CD4-positive, alpha-beta T cell (primary cell): Measurements from ENCODE around the gene MEGF10. TPM values are rescaled to one million over a fixed set of nuclear protein-coding genes. Genes with fewer than 3 reads are reported as not detected.

Experiments
- ATAC-seq: fragments of 200-7000 bp; cut with Tn5 transposase; one replicate; pipeline ENCODE4 v1.10.0; 2022; ENCODE audit warnings: mild to moderate bottlenecking; ENCODE audit not compliant: poor library complexity
- CTCF ChIA-PET: fragments of 350-600 bp; sonication (Branson Sonifier 250); formaldehyde crosslinking; loops from one replicate; lab custom pipeline; 2021; ENCODE audit warnings: antibody characterized with exemption, inconsistent platforms; lab: Charles Lee
- POLR2A ChIA-PET: fragments of 350-600 bp; sonication (Branson Sonifier 250); formaldehyde crosslinking; loops from one replicate; lab custom pipeline; 2021; ENCODE audit warnings: antibody characterized with exemption, inconsistent platforms; lab: Charles Lee
- DNase-seq, 14 experiments: peaks; one replicate each; pipeline ENCODE4 v3.0.0-alpha.2; 2013 to 2020; ENCODE audit warnings: mixed read lengths in 2 of 14
- H3K27ac ChIP-seq, 2 donors: one replicate each; pipeline versions ENCODE4 v1.5.1 to v1.7.0; 2013; ENCODE audit warnings: low read length in 2 of 2, low read depth in 1 of 2, mild to moderate bottlenecking in 1 of 2
- H3K27me3 ChIP-seq, 2 experiments: 1 replicate in 1 of 2; 2 replicates in 1 of 2; pipeline versions ENCODE4 v1.6.1 to v1.7.0; 2013; ENCODE audit warnings: low read length in 2 of 2, control low read depth in 1 of 2, mild to moderate bottlenecking in 1 of 2, moderate library complexity in 1 of 2; ENCODE audit not compliant: insufficient read depth in 2 of 2, control insufficient read depth in 1 of 2
- H3K36me3 ChIP-seq: one replicate; pipeline ENCODE4 v1.6.1; 2013; ENCODE audit warnings: low read length, control low read depth; ENCODE audit not compliant: insufficient read depth
- H3K4me1 ChIP-seq: one replicate; pipeline ENCODE4 v1.6.1; 2013; ENCODE audit warnings: low read length, control low read depth; ENCODE audit not compliant: insufficient read depth
- H3K4me3 ChIP-seq: one replicate; pipeline ENCODE4 v1.5.1; 2013; ENCODE audit warnings: mild to moderate bottlenecking, low read length, moderate library complexity
- H3K9me3 ChIP-seq, 2 experiments: 1 replicate in 1 of 2; 2 replicates in 1 of 2; pipeline versions ENCODE4 v1.6.1 to v1.7.0; 2013; ENCODE audit warnings: low read length in 2 of 2, mild to moderate bottlenecking in 2 of 2, control low read depth in 1 of 2, moderate library complexity in 1 of 2; ENCODE audit not compliant: control insufficient read depth in 1 of 2, insufficient read depth in 1 of 2
- H3K27ac Mint-ChIP-seq: one replicate; pipeline ENCODE4 v1.8.0; 2020; ENCODE audit warnings: mixed read lengths
- H3K27me3 Mint-ChIP-seq: one replicate; pipeline ENCODE4 v1.8.0; 2021; ENCODE audit warnings: mixed read lengths
- H3K36me3 Mint-ChIP-seq: one replicate; pipeline ENCODE4 v1.8.0; 2021; ENCODE audit warnings: low read depth, mixed read lengths
- H3K4me1 Mint-ChIP-seq: one replicate; pipeline ENCODE4 v1.8.0; 2021; ENCODE audit warnings: low read depth, mixed read lengths
- H3K4me3 Mint-ChIP-seq: one replicate; pipeline ENCODE4 v1.8.0; 2020; ENCODE audit warnings: mild to moderate bottlenecking, mixed read lengths
- H3K9me3 Mint-ChIP-seq: one replicate; pipeline ENCODE4 v1.8.0; 2020; ENCODE audit warnings: mixed read lengths
- intact Hi-C, 2 experiments: fragments of 100-400 bp; cut with DNase I in 1 of 2; cut with micrococcal nuclease in 1 of 2; formaldehyde crosslinking; loops; one replicate each; pipeline versions ENCODE4 v1.15.1 to v1.9.0; 2023 to 2025; cut with DNase I, micrococcal nuclease
- total RNA-seq, 174 experiments: library from RNA in 2 of 174; stranded (reverse) in 2 of 174; gene quantifications; one replicate each; pipeline ENCODE4 v1.2.3 and lab custom pipeline; 2021 to 2026
- TF ChIP-seq, protein P1 (sequence below): fragments of 200-600 bp; IDR thresholded peaks from one replicate; pipeline ENCODE4 v1.8.0; 2022; ENCODE audit warnings: antibody characterized with exemption, mild to moderate bottlenecking

MEGF10 gene
- total RNA-seq, 2 experiments from 2014 or later: not detected

DNA sequence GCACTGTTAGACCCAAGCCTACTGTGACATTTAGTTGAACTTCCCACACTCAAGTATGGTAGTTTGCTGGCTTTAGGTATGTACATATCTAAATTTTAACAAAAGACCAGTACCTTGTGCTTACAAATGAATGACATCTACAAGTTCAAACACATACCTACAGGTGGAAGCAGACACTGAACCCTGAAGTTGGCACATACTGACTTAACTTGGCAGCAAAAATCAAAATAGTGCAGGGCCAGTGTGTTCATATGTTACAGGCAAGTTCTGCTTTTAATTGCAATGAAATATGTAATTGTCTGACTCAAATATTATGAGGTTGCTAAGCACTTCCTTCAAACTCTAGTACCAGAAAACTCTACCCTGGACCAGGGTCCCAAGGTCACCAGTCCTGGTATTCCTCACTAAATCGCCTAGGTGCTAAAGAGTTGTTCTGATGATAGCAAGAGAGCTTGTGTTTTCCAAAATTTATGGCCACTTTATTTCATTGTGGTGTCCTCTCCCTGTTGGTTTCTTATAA, 77.4 kb downstream of the MEGF10 start:
- Histone ChIP-seq H3K27ac (no peak overlapping the region), H3K36me3 (no peaks in the 10 kb centered on the region), H3K9me3 (no peaks in the 10 kb centered on the region), H3K4me3 (no peak overlapping the region), H3K4me1 (no peaks in the 10 kb centered on the region), H3K27me3 (peaks cover 0 to 20% of the 10 kb centered on the region in 2 experiments)
- TF ChIP-seq, protein P1, sequence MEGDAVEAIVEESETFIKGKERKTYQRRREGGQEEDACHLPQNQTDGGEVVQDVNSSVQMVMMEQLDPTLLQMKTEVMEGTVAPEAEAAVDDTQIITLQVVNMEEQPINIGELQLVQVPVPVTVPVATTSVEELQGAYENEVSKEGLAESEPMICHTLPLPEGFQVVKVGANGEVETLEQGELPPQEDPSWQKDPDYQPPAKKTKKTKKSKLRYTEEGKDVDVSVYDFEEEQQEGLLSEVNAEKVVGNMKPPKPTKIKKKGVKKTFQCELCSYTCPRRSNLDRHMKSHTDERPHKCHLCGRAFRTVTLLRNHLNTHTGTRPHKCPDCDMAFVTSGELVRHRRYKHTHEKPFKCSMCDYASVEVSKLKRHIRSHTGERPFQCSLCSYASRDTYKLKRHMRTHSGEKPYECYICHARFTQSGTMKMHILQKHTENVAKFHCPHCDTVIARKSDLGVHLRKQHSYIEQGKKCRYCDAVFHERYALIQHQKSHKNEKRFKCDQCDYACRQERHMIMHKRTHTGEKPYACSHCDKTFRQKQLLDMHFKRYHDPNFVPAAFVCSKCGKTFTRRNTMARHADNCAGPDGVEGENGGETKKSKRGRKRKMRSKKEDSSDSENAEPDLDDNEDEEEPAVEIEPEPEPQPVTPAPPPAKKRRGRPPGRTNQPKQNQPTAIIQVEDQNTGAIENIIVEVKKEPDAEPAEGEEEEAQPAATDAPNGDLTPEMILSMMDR: no peak
- Mint-ChIP-seq H3K27me3 (peaks cover 35% of the 10 kb centered on the region), H3K4me3 (no peak overlapping the region), H3K4me1 (no peaks in the 10 kb centered on the region), H3K9me3 (no peaks in the 10 kb centered on the region), H3K27ac (no peak overlapping the region), H3K36me3 (no peaks in the 10 kb centered on the region)
- ATAC-seq (no peak), DNase-seq (no peak)
- intact Hi-C loops: no loop called here
- POLR2A ChIA-PET: no interaction called here
- CTCF ChIA-PET: no interaction called here

DNA sequence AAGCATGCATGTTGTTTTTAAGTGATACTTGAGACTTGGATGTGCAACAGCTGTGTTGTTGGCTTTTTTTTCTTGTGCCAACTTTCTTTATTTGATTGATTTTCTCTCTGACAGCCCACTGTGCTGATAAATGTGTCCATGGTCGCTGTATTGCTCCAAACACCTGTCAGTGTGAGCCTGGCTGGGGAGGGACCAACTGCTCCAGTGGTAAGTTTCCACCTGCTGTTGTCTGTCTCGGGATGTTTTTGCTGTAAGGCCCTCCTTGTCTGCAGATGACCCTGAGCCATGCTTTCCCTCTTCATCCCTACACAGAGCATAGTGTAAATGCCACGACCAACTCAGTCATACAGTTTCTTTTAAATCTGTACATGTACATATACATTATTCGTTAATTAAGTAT, 79.2 kb downstream of the MEGF10 start:
- Mint-ChIP-seq H3K4me3 (no peak overlapping the region), H3K36me3 (no peaks in the 10 kb centered on the region), H3K27ac (no peak overlapping the region), H3K4me1 (no peaks in the 10 kb centered on the region), H3K9me3 (peaks cover 2% of the 10 kb centered on the region), H3K27me3 (peaks cover 28% of the 10 kb centered on the region)
- intact Hi-C loops: no loop called here
- no peaks in the 10 kb centered on the region for H3K9me3 ChIP-seq
- CTCF ChIA-PET: no interaction called here
- POLR2A ChIA-PET: no interaction called here
- H3K27me3 ChIP-seq: peaks cover 0 to 9% of the 10 kb centered on the region in 2 experiments
- H3K36me3 ChIP-seq: no peaks in the 10 kb centered on the region
- DNase-seq (no peak), ATAC-seq (no peak)
- H3K4me3 ChIP-seq: no peak overlapping the region
- TF ChIP-seq, protein P1: no peak
- H3K4me1 ChIP-seq: no peaks in the 10 kb centered on the region
- H3K27ac ChIP-seq: no peak overlapping the region

DNA sequence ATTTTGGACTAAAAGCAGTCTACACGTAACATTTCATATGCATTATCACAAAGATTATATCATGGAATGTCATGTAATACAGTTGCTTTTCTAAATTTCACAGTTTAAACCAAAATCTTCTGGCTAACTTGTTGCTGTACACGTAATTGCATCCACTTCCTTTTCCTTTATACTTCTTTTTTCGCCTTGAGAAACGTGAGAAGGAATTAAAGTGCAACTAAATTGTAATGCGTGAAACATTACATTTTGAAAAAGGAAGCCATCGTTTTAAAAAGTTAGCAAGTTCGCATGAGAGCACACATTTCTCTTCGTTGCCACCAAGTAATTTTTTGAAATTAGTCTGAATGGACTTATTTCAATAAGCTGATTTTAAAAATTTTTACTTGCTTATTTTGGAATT, 80.0 kb downstream of the MEGF10 start:
- H3K4me1 ChIP-seq: no peaks in the 10 kb centered on the region
- peaks cover 0 to 8% of the 10 kb centered on the region in 2 experiments for H3K27me3 ChIP-seq
- intact Hi-C loops: no loop called here
- no peak overlapping the region for H3K4me3 Mint-ChIP-seq
- no peaks in the 10 kb centered on the region for H3K9me3 ChIP-seq
- ATAC-seq (no peak), DNase-seq (no peak)
- POLR2A ChIA-PET: no interaction called here
- no peak overlapping the region for H3K27ac ChIP-seq
- H3K27ac Mint-ChIP-seq: no peak overlapping the region
- CTCF ChIA-PET: no interaction called here
- peaks cover 3% of the 10 kb centered on the region for H3K9me3 Mint-ChIP-seq
- H3K4me1 Mint-ChIP-seq: no peaks in the 10 kb centered on the region
- H3K4me3 ChIP-seq: no peak overlapping the region
- no peaks in the 10 kb centered on the region for H3K36me3 Mint-ChIP-seq
- no peaks in the 10 kb centered on the region for H3K36me3 ChIP-seq
- peaks cover 27% of the 10 kb centered on the region for H3K27me3 Mint-ChIP-seq
- TF ChIP-seq, protein P1: no peak
